Measurements from ENCODE around the gene C11orf52.
"Not testable (repeated sequence)": the region's sequence is repeated elsewhere in the genome, so short reads cannot be mapped to it uniquely, and the experiment has no call there.

C11orf52 gene

GRCh38 chr11:111918390-111919256 is at the start of gene C11orf52:
Gene C11orf52, plus strand, starts transcription at chr11:111918913. Its CDS starts 60 bp downstream, at chr11:111918973.
- DNase-seq (ENCODE audit: low spot score): no peak

- no peak for DNase-seq (ENCODE audit: low spot score)
Measured at GRCh38 chr11:111870113-111870512, 48.6 kb upstream of the C11orf52 start.

- DNase-seq (ENCODE audit: low spot score): no peak
Measured at GRCh38 chr11:111870522-111870885, 48.2 kb upstream of the C11orf52 start.

- DNase-seq (ENCODE audit: low spot score): peak; percentile 96
Measured at GRCh38 chr11:111870886-111871692, 47.6 kb upstream of the C11orf52 start, which contains the start of gene ALG9. Gene ALG9, minus strand, starts transcription at chr11:111871581. Its CDS starts 99 bp downstream, at chr11:111871482.

GRCh38 chr11:111871693-111872161 is 47.0 kb upstream of the C11orf52 start:
- DNase-seq (ENCODE audit: low spot score): no peak

- no peak for DNase-seq (ENCODE audit: low spot score)
Measured at GRCh38 chr11:111878385-111878848, 40.3 kb upstream of the C11orf52 start.

- DNase-seq (ENCODE audit: low spot score): peak; percentile 95
Measured at GRCh38 chr11:111878849-111879636, 39.7 kb upstream of the C11orf52 start, which contains the start of the genes CFAP68 and FDXACB1. Gene CFAP68, plus strand, starts transcription at chr11:111879541. Its CDS starts 20 bp downstream, at chr11:111879561. Gene FDXACB1, minus strand, starts transcription at chr11:111879165. Its CDS starts 33 bp downstream, at chr11:111879132.

- no peak for DNase-seq (ENCODE audit: low spot score)
Measured at GRCh38 chr11:111879637-111879960, 39.1 kb upstream of the C11orf52 start.

GRCh38 chr11:111882202-111882601 is 36.5 kb upstream of the C11orf52 start:
- DNase-seq (ENCODE audit: low spot score): no peak

GRCh38 chr11:111885053-111885452 is 33.7 kb upstream of the C11orf52 start:
- DNase-seq (ENCODE audit: low spot score): not testable (repeated sequence)

- no peak for DNase-seq (ENCODE audit: low spot score)
Measured at GRCh38 chr11:111886032-111886431, 32.7 kb upstream of the C11orf52 start.

- no peak for DNase-seq (ENCODE audit: low spot score)
Measured at GRCh38 chr11:111886844-111887243, 31.9 kb upstream of the C11orf52 start.

GRCh38 chr11:111905411-111905810 is 13.3 kb upstream of the C11orf52 start:
- DNase-seq (ENCODE audit: low spot score): no peak

- DNase-seq (ENCODE audit: low spot score): no peak
Measured at GRCh38 chr11:111906680-111907079, 12.0 kb upstream of the C11orf52 start.

GRCh38 chr11:111908639-111909305 is 9.9 kb upstream of the C11orf52 start:
- no peak for DNase-seq (ENCODE audit: low spot score)

GRCh38 chr11:111909378-111909777 is 9.3 kb upstream of the C11orf52 start:
- DNase-seq (ENCODE audit: low spot score): no peak

GRCh38 chr11:111910676-111911562 is 7.8 kb upstream of the C11orf52 start:
- DNase-seq (ENCODE audit: low spot score): no peak

GRCh38 chr11:111911563-111912401 is 6.9 kb upstream of the C11orf52 start, which contains the start of gene CRYAB:
Gene CRYAB, minus strand, starts transcription at chr11:111911770. Its CDS starts 46 bp downstream, at chr11:111911724.
- no peak for DNase-seq (ENCODE audit: low spot score)

- DNase-seq (ENCODE audit: low spot score): no peak
Measured at GRCh38 chr11:111912535-111912934, 6.2 kb upstream of the C11orf52 start, which contains the start of gene HSPB2. Gene HSPB2, plus strand, starts transcription at chr11:111912734. Its CDS starts 96 bp downstream, at chr11:111912830.
